Measurements from ENCODE around the gene NUP210. TPM values are rescaled to one million over a fixed set of nuclear protein-coding genes. Genes with fewer than 3 reads are reported as not detected.
A peak's percentile ranks its signal among the peaks of the same experiment; 100 is the strongest.
"Not testable (repeated sequence)": the region's sequence is repeated elsewhere in the genome, so short reads cannot be mapped to it uniquely, and the experiment has no call there.

Gene NUP210
- total RNA-seq, 1 donor from 2014 or later, result 164 TPM

DNA sequence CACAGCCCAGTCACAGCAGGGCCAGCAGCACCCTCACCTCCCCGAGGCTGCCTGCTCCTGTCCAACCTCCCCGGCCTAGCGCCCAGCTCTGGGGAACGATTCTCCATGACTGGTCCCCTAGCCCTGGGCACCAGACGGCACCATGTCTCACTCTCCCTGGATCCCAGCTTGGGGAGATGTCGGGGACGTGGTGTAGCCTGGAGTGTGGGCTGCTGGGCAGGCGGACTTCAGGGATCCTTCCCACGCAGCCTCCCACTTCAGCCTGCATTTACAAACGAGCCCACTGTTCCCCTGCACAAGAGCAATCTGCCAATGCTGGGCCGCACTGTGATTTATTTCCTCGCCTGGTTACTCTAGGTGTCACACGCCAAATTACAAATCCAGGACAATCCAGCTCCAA, 31.3 kb downstream of the NUP210 start:
- intact Hi-C loops (cut with micrococcal nuclease), result no loop called here
- H3K36me3 Mint-ChIP-seq (ENCODE audit: low read depth), result peaks cover 72% of the 10 kb centered on the region
- H3K4me1 Mint-ChIP-seq, result peaks cover 4% of the 10 kb centered on the region
- H3K4me3 Mint-ChIP-seq, result no peak overlapping the region
- H3K27ac Mint-ChIP-seq, result no peak overlapping the region
- H3K27me3 Mint-ChIP-seq, result no peaks in the 10 kb centered on the region
- DNase-seq, result no peak
- H3K9me3 Mint-ChIP-seq, result no peaks in the 10 kb centered on the region

DNA sequence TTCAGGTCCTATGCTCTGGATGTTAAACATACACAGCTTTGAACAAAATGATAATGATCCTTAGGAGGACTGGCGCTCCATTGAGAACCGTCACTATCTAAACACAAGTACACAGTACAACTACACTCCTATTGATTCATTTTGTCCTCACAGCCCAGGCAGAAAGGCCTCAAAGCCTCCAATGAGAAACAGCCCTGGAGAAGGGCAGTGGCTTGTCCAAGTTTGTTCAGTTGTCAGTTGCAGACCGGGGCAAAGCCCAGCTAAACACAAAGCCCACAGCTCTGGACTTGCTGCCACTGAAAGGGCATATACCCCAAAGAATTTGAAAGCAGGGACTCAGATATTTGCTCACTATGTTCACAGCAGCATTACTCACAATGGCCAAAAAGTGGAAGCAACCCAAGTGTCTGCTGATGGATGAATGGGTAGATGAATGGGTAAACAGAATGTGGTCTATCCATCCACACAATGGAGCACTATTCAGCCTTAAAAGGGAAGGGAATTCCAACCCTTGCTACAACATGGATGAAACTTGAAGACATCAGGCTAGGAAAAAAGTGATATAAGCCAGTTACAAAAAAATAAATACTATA, 34.7 kb downstream of the NUP210 start:
- no peaks in the 10 kb centered on the region for H3K9me3 Mint-ChIP-seq
- peaks cover 69% of the 10 kb centered on the region for H3K36me3 Mint-ChIP-seq (ENCODE audit: low read depth)
- no peak overlapping the region for H3K27ac Mint-ChIP-seq
- DNase-seq, result no peak
- peaks cover 5% of the 10 kb centered on the region for H3K4me1 Mint-ChIP-seq
- H3K4me3 Mint-ChIP-seq, result no peak overlapping the region
- no peaks in the 10 kb centered on the region for H3K27me3 Mint-ChIP-seq
- intact Hi-C loops (cut with micrococcal nuclease), result no loop called here

DNA sequence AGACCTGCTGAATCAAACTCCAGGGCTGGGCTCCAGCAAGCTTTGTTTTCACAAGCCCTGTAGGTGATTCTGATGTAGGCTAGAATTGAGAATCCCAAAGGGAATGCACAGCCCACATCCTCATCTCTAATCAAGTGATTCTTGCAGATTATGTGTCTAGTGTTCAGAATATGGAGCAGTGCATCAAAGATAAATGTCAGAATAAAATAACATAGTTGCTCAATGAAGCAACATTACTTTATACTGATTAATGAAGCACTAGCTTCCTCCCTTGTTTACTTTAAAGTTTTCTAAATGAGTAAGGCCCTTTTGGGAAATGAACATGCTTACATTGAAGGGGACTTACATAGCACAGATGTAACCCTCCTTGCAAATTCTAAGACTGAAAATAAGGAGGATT, 39.2 kb downstream of the NUP210 start:
- Mint-ChIP-seq H3K36me3 (ENCODE audit: low read depth) (peaks cover 66% of the 10 kb centered on the region), H3K27me3 (no peaks in the 10 kb centered on the region), H3K27ac (no peak overlapping the region), H3K9me3 (no peaks in the 10 kb centered on the region), H3K4me3 (no peak overlapping the region), H3K4me1 (peaks cover 7% of the 10 kb centered on the region)
- intact Hi-C loops (cut with micrococcal nuclease), result no loop called here
- DNase-seq, result no peak

DNA sequence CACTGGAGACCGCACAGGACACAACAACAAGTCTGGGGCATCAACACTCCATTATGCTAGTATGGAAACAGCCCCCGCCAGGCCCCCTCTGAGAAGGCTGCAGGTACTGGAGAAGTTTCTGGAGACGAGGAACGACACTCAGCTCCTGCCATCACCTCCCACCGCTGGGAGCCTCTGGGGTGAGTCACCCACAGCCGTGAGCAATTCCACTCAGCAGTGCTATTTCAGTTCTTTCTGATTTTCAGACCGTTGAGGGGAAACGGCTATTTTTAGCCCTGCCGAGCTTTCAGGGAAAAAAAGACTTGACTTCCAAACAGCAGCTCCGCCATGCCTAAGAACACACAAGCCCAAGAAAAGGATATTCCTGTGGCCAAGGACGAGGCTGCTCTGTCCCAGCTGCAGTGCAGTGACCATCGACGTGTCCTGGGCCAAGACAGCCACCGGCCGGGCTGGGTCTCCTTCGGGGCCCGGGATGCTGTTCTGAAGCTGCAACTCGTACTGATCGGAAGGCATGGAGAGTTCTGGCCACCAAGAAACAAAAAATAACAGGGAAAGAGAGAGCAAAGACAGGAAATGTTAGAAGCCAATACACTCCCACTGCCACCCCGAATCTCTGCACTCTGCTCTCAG, 40.8 kb downstream of the NUP210 start:
- intact Hi-C loops (cut with micrococcal nuclease), result no loop called here
- Mint-ChIP-seq H3K36me3 (ENCODE audit: low read depth) (peaks cover 56% of the 10 kb centered on the region), H3K9me3 (no peaks in the 10 kb centered on the region), H3K27me3 (no peaks in the 10 kb centered on the region), H3K4me1 (peaks cover 7% of the 10 kb centered on the region), H3K27ac (peak overlapping the region; percentile 29), H3K4me3 (no peak overlapping the region)
- DNase-seq, result no peak

DNA sequence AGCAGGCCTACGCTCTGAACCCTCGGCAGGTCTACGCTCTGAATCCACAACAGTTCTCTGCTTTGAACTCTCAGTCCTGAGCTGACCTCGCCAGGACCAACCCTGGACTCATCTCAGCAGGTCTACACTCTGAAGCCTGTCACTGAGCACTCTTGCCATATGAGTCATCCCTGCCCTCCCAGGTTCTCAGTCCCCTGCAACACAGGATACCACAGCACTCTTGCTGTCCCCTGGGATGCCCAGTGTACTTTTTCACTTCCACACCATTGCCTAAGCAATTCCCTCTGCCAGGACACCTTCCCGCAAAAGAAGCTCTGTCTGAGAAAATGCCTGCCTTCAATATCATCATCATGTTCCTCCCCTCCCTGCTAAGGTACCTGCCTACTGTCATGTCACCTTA, 42.0 kb downstream of the NUP210 start:
- peaks cover 51% of the 10 kb centered on the region for H3K36me3 Mint-ChIP-seq (ENCODE audit: low read depth)
- H3K9me3 Mint-ChIP-seq, result no peaks in the 10 kb centered on the region
- intact Hi-C loops (cut with micrococcal nuclease), result no loop called here
- H3K27me3 Mint-ChIP-seq, result no peaks in the 10 kb centered on the region
- no peak overlapping the region for H3K4me3 Mint-ChIP-seq
- no peak for DNase-seq
- peaks cover 7% of the 10 kb centered on the region for H3K4me1 Mint-ChIP-seq
- peak overlapping the region; percentile 10 for H3K27ac Mint-ChIP-seq

DNA sequence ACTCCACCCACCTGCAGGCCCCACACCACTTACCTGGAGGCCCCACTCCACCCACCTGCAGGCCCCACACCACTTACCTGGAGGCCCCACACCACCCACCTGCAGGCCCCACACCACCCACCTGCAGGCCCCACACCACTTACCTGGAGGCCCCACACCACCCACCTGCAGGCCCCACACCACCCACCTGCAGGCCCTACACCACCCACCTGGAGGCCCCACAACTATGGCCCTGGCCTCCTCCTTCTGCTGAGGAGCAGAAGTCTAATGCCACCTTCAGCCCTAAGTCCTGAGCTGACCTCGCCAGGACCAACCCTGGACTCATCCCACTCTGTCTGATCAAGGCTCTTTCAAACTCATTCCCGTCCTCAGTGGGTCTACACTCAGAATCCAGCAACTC, 42.4 kb downstream of the NUP210 start:
- H3K4me3 Mint-ChIP-seq; H3K27me3 Mint-ChIP-seq; H3K4me1 Mint-ChIP-seq; DNase-seq; intact Hi-C loops (cut with micrococcal nuclease); H3K9me3 Mint-ChIP-seq; H3K27ac Mint-ChIP-seq: not testable (repeated sequence)
- H3K36me3 Mint-ChIP-seq (ENCODE audit: low read depth), result peaks cover 51% of the 10 kb centered on the region

DNA sequence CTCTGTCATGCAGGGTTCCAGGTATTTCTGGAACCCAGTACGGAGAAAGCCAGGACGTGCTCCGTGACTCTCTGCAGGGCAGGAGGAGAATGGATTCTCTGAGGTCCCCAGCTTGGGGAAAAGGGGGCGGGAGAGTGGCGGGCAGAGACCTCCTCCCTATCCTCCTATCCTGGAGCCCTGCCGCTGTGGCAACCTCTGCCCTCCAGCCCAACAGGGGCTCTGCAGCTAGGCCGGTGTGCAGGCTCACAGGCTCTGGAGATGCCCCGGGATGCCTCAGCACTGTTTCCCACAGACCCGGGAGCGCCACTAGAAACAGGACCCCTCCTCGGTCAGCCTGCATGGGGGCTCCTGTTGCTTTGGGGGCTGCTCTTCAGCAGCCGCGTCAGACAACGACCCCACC, 43.1 kb downstream of the NUP210 start:
- DNase-seq, result no peak
- Mint-ChIP-seq H3K27me3 (no peaks in the 10 kb centered on the region), H3K9me3 (no peaks in the 10 kb centered on the region), H3K27ac (no peak overlapping the region), H3K36me3 (ENCODE audit: low read depth) (peaks cover 51% of the 10 kb centered on the region), H3K4me1 (peaks cover 6% of the 10 kb centered on the region), H3K4me3 (no peak overlapping the region)
- intact Hi-C loops (cut with micrococcal nuclease), result no loop called here

DNA sequence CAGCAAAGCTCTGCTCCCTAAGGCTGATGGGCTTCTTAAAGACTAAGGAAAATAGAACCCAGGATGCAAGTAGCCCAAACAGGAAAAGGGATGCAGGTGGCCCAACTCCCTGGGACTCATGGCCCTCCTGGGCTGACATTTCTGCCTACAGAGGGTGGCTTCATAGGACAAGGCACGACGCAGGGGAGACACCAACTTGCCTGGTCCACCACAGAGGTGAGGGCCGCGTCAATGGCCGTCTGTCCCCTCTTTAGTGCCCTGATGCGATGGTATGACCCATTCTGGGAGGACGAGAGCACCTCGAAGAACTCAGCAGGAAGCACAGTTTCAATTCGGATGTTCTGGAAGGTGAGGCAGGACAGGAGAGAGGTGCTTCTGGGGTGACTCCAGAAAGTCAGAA, 44.0 kb downstream of the NUP210 start:
- no peaks in the 10 kb centered on the region for H3K27me3 Mint-ChIP-seq
- no peak overlapping the region for H3K27ac Mint-ChIP-seq
- DNase-seq, result no peak
- peaks cover 52% of the 10 kb centered on the region for H3K36me3 Mint-ChIP-seq (ENCODE audit: low read depth)
- no peak overlapping the region for H3K4me3 Mint-ChIP-seq
- intact Hi-C loops (cut with micrococcal nuclease), result no loop called here
- peaks cover 2% of the 10 kb centered on the region for H3K4me1 Mint-ChIP-seq
- no peaks in the 10 kb centered on the region for H3K9me3 Mint-ChIP-seq

DNA sequence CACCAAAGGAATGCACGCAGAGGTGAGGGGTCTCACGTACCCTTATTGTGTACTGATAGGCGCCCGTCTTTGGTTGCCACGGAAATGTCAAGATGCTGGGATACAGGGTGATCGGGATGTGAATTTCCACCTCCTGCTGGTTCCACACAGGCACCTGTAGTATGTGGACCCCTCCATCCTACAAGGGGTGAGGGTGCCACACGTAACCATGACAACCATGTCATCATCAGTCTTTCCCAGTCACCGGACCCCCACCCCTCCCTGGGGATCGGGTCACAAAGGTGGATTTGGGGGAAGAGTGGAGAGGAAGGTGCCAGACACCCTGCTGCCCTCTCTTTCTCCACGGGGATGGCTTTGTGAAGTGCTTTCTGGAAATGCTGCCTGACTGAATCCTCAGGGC, 44.7 kb downstream of the NUP210 start:
- H3K27ac Mint-ChIP-seq, result no peak overlapping the region

DNA sequence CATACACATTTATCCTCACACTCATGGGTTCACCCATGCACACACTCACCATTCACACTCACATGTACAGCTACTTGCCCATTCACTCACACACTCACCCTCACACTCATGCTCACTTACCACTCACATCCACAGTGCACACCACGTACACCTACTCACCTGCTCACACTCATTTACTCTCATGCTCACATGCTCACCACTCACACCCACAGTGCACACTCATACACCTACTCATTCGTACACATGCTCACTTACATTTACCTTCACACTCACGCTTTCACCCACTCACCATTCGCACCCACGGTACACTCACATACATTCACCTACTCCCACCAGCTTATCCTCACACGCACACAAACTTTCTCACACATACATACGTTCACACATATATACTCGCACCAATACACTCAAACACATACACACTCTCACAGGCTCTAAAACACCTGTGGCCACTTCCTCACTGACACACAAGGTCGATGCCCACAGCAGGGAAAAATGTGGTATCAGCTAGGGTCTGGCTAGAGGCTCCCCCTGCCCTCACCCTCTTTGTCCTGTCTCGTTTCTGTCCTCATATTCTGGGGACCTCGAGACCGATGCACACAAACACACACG, 46.0 kb downstream of the NUP210 start:
- intact Hi-C loops (cut with micrococcal nuclease), result no loop called here
- DNase-seq, result no peak
- no peak overlapping the region for H3K27ac Mint-ChIP-seq
- H3K4me3 Mint-ChIP-seq, result no peak overlapping the region
- H3K4me1 Mint-ChIP-seq, result peaks cover 2% of the 10 kb centered on the region
- no peaks in the 10 kb centered on the region for H3K27me3 Mint-ChIP-seq
- H3K9me3 Mint-ChIP-seq, result no peaks in the 10 kb centered on the region
- peaks cover 58% of the 10 kb centered on the region for H3K36me3 Mint-ChIP-seq (ENCODE audit: low read depth)

More for the DNA sequence above, 44.7 kb downstream of the NUP210 start:
- Mint-ChIP-seq H3K4me1 (peaks cover 2% of the 10 kb centered on the region), H3K27me3 (no peaks in the 10 kb centered on the region), H3K4me3 (no peak overlapping the region), H3K36me3 (ENCODE audit: low read depth) (peaks cover 58% of the 10 kb centered on the region), H3K9me3 (no peaks in the 10 kb centered on the region)
- DNase-seq, result no peak
- intact Hi-C loops (cut with micrococcal nuclease), result no loop called here

DNA sequence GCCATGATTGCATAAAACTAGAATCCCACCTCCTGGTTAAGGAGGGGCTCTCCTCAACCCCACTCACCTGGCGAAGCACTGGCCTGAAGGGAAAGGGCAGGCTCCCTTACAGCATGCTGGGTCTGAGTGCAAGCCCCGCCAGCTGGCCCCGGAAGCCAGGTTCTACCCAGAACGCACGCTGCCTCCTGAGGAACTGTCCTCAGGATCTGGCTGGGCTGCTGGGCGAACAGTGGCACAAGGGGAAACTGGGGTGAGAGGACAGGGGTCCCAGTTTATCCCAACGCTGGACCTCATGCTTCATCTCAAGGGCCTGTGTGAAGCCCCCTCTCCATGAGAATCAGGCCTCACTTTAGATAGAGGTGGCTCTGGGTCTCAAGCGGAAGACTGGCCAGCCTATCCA, 47.5 kb downstream of the NUP210 start:
- peaks cover 55% of the 10 kb centered on the region for H3K36me3 Mint-ChIP-seq (ENCODE audit: low read depth)
- intact Hi-C loops (cut with micrococcal nuclease), result no loop called here
- DNase-seq, result no peak
- no peaks in the 10 kb centered on the region for H3K27me3 Mint-ChIP-seq
- H3K27ac Mint-ChIP-seq, result no peak overlapping the region
- H3K9me3 Mint-ChIP-seq, result no peaks in the 10 kb centered on the region
- no peaks in the 10 kb centered on the region for H3K4me1 Mint-ChIP-seq
- no peak overlapping the region for H3K4me3 Mint-ChIP-seq

DNA sequence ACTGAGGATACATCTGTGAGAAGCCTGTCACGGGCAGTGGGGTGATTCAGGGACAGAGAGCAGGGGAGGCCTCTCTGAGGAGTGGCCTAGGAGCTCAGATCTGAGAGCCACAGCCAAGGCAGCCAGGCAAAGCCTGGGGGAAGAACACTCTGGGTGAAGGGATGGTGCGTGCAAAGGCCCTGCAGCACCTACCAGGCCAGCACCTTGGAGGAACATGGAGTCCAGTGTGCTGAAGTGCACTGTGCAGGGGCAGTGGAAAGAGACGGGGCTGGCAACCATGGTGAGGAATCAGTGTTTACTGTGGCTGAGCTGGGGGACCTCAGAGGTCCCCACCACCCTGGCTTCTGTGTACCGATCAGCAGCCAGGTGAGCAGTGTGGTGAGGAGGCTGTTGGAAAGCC, 48.0 kb downstream of the NUP210 start:
- Mint-ChIP-seq H3K4me1 (no peaks in the 10 kb centered on the region), H3K4me3 (no peak overlapping the region), H3K36me3 (ENCODE audit: low read depth) (peaks cover 56% of the 10 kb centered on the region), H3K27ac (peak overlapping the region; percentile 12), H3K9me3 (no peaks in the 10 kb centered on the region), H3K27me3 (no peaks in the 10 kb centered on the region)
- no peak for DNase-seq
- intact Hi-C loops (cut with micrococcal nuclease), result no loop called here

DNA sequence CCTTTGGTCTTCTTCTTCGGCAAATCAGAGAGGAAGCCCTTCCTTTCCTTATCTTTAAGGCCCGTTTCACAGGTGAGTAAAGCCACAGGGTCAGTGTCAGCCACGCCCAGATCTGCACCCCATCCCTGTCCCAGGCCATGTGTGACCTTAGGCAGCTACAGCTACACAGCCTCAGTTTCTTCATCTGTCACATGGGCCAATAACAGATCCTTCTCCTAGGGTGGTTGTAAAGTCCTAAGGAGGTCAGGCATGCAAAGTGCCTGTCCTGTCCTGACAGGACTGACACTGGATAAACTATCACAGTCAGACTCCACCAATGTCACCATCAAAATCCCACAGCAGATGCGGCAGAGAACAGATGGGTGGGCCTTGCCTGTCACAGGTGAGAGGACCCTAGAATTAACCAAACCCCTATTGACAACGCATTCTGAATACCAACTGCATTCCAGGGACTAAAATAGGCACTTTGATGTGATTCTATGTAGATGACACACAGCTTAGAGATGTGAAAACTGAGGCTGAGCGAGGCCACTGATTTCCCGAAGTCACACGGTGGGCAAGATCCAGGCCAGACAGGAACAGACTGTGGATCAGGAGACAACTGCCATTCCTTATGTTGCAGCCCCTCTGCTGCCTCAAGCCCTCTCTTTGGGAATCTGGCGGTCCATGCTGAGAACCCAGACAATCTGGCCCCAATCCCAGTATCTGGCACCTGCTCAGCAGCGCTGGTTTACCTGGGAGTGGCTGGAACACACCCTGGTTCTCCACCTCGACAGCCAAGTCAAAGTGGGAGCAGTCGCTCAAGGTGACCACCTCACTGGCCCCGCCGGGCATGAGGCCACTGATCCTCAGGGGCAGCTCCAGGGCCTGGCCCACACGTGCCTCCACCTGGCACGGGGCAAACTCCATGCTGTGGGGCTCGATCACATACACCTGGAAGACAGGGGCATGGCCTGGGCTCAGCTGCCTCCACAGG, 48.7 kb downstream of the NUP210 start:
- Mint-ChIP-seq H3K9me3 (no peaks in the 10 kb centered on the region), H3K4me1 (no peaks in the 10 kb centered on the region), H3K4me3 (no peak overlapping the region), H3K27me3 (no peaks in the 10 kb centered on the region), H3K36me3 (ENCODE audit: low read depth) (peaks cover 56% of the 10 kb centered on the region), H3K27ac (no peak overlapping the region)
- intact Hi-C loops (cut with micrococcal nuclease), result no loop called here
- DNase-seq, result no peak

DNA sequence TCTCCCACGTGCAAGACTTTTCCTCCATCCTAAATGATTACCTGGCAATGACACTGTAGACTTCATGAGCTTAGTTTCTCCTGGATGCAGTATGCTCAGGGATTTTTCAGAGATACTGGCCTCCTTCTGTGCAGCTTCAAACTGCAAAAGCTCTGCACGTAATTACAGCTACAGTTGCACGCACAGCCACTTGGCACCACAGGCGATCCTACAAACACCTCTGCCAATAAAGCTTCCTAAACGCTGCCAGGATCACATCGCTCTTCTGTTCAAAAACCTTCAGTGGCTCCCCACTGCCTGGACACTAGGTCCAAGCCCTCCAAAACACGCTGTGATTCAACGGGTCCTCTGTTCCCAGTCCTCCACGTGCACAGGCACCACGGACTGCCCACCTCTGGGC, 49.5 kb downstream of the NUP210 start:
- Mint-ChIP-seq H3K27ac (no peak overlapping the region), H3K36me3 (ENCODE audit: low read depth) (peaks cover 55% of the 10 kb centered on the region), H3K4me1 (no peaks in the 10 kb centered on the region), H3K4me3 (no peak overlapping the region), H3K9me3 (no peaks in the 10 kb centered on the region), H3K27me3 (no peaks in the 10 kb centered on the region)
- intact Hi-C loops (cut with micrococcal nuclease), result no loop called here
- DNase-seq, result no peak

Measured in activated CD4-positive, alpha-beta T cell treated with anti-CD3 and anti-CD28 coated beads, Interleukin-2, amount 10 ng/mL, durations not matched to agents 24 days and 14 days (primary cell).